Measurements from ENCODE around the gene GRPEL1.

- TF ChIP-seq CTCF (IDR thresholded peaks at IDR 0.05) = peak; percentile 56 to 88 (median 73)
- no peak for TF ChIP-seq POLR2A (IDR thresholded peaks at IDR 0.05)
Observed at GRCh38 chr4:7101692-7102515, 34.0 kb upstream of the GRPEL1 start.
